RWPE2 (cell line): ENCODE results near the gene MYLK4.

Experiments used
- ATAC-seq: fragments of 200-7000 bp; cut with Tn5 transposase; 3 replicates; pipeline ENCODE4 v1.9.1; 2021; ENCODE audit warnings: low read depth
- DNase-seq: peaks from one replicate; pipeline ENCODE4 v3.0.0-alpha.2; 2020; ENCODE audit warnings: low spot score
- H3K27ac ChIP-seq: fragments of 450-650 bp; 2 replicates; pipeline ENCODE4 v1.5.1; 2017; ENCODE audit warnings: mild to moderate bottlenecking; ENCODE audit not compliant: poor library complexity, severe bottlenecking
- H3K27me3 ChIP-seq: fragments of 250-450 bp; sonication (Bioruptor Pico); 2 replicates; pipeline ENCODE4 v1.5.1; 2021; ENCODE audit warnings: mild to moderate bottlenecking, moderate library complexity; ENCODE audit not compliant: insufficient read depth, poor library complexity, severe bottlenecking
- H3K36me3 ChIP-seq: fragments of 250-450 bp; sonication (Bioruptor Pico); 2 replicates; pipeline ENCODE4 v1.5.1; 2020; ENCODE audit warnings: low read depth, mild to moderate bottlenecking, moderate library complexity
- H3K4me1 ChIP-seq: fragments of 250-450 bp; sonication (Bioruptor Pico); 2 replicates; pipeline ENCODE4 v1.5.1; 2021; ENCODE audit warnings: mild to moderate bottlenecking, moderate library complexity; ENCODE audit not compliant: insufficient read depth, poor library complexity, severe bottlenecking
- H3K4me3 ChIP-seq: fragments of 250-450 bp; sonication (Bioruptor Pico); 2 replicates; pipeline ENCODE4 v1.5.1; 2021; ENCODE audit warnings: mild to moderate bottlenecking, moderate library complexity; ENCODE audit not compliant: severe bottlenecking
- H3K9me3 ChIP-seq: fragments of 250-450 bp; sonication (Bioruptor Pico); 2 replicates; pipeline ENCODE4 v1.5.1; 2021; ENCODE audit warnings: mild to moderate bottlenecking, moderate library complexity; ENCODE audit not compliant: severe bottlenecking
- CTCF ChIP-seq: fragments of 450-650 bp; IDR thresholded peaks from one replicate; pipeline ENCODE4 v1.5.1; 2017; ENCODE audit warnings: mild to moderate bottlenecking, moderate library complexity; ENCODE audit not compliant: poor library complexity, severe bottlenecking

Gene MYLK4

GRCh38 chr6:2773449-2773848, 22.7 kb upstream of the MYLK4 start:
- Histone ChIP-seq H3K9me3 (no peaks in the 10 kb centered on the region), H3K27ac (no peak overlapping the region), H3K36me3 (peaks cover 81% of the 10 kb centered on the region), H3K4me1 (peaks cover 12% of the 10 kb centered on the region), H3K4me3 (no peak overlapping the region), H3K27me3 (no peaks in the 10 kb centered on the region)
- no peak for DNase-seq
- ATAC-seq = no peak
- TF ChIP-seq CTCF = no peak

GRCh38 chr6:2772840-2773239, 22.1 kb upstream of the MYLK4 start:
- ATAC-seq = no peak
- DNase-seq = no peak
- Histone ChIP-seq H3K27me3 (no peaks in the 10 kb centered on the region), H3K4me3 (no peak overlapping the region), H3K36me3 (peaks cover 83% of the 10 kb centered on the region), H3K4me1 (peaks cover 13% of the 10 kb centered on the region), H3K9me3 (no peaks in the 10 kb centered on the region), H3K27ac (no peak overlapping the region)
- TF ChIP-seq CTCF = no peak

- H3K27me3 ChIP-seq = no peaks in the 10 kb centered on the region
Observed at GRCh38 chr6:2771079-2771478, 20.4 kb upstream of the MYLK4 start.

GRCh38 chr6:2770171-2770570, 19.4 kb upstream of the MYLK4 start:
- Histone ChIP-seq H3K27me3 (no peaks in the 10 kb centered on the region), H3K9me3 (no peaks in the 10 kb centered on the region), H3K4me1 (peaks cover 13% of the 10 kb centered on the region), H3K4me3 (no peak overlapping the region), H3K27ac (no peak overlapping the region), H3K36me3 (peaks cover 72% of the 10 kb centered on the region)
- DNase-seq (no peak), ATAC-seq (no peak)
- no peak for TF ChIP-seq CTCF

More at GRCh38 chr6:2771079-2771478, 20.4 kb upstream of the MYLK4 start:
- no peaks in the 10 kb centered on the region for H3K9me3 ChIP-seq
- peaks cover 81% of the 10 kb centered on the region for H3K36me3 ChIP-seq
- no peak for TF ChIP-seq CTCF
- DNase-seq (no peak), ATAC-seq (no peak)
- H3K4me3 ChIP-seq = no peak overlapping the region
- H3K27ac ChIP-seq = no peak overlapping the region
- H3K4me1 ChIP-seq = peaks cover 13% of the 10 kb centered on the region

- no peaks in the 10 kb centered on the region for H3K9me3 ChIP-seq
- no peak overlapping the region for H3K27ac ChIP-seq
- H3K36me3 ChIP-seq = peaks cover 60% of the 10 kb centered on the region
- ATAC-seq = no peak
- no peak for TF ChIP-seq CTCF
- H3K4me3 ChIP-seq = no peak overlapping the region
- no peak for DNase-seq
- H3K4me1 ChIP-seq = peaks cover 13% of the 10 kb centered on the region
- no peaks in the 10 kb centered on the region for H3K27me3 ChIP-seq
Observed at GRCh38 chr6:2768696-2769095, 18.0 kb upstream of the MYLK4 start.
